ENCODE measurements around the gene NCAPG2.
A peak's percentile ranks its signal among the peaks of the same experiment; 100 is the strongest.
"Not testable (repeated sequence)": the region's sequence is repeated elsewhere in the genome, so short reads cannot be mapped to it uniquely, and the experiment has no call there.

NCAPG2 gene

DNA sequence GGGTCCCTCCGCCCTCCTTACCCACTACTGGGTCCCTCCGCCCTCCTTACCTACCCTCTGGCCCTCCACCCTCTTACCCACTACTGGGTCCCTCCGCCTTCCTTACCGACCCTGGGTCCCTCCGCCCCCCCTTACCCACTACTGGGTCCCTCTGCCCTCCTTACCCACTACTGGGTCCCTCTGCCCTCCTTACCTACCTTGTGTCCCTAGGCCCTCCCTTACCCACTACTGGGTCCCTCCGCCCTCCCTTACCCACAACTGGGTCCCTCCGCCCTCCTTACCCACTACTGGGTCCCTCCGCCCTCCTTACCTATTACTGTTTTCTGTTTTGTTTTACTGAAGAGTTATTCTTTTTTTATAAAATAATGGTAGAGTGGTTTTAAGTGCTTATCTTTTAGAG is 36.5 kb downstream of the NCAPG2 start:
- not testable (repeated sequence) for DNase-seq (ENCODE audit: low read depth, low spot score)

DNA sequence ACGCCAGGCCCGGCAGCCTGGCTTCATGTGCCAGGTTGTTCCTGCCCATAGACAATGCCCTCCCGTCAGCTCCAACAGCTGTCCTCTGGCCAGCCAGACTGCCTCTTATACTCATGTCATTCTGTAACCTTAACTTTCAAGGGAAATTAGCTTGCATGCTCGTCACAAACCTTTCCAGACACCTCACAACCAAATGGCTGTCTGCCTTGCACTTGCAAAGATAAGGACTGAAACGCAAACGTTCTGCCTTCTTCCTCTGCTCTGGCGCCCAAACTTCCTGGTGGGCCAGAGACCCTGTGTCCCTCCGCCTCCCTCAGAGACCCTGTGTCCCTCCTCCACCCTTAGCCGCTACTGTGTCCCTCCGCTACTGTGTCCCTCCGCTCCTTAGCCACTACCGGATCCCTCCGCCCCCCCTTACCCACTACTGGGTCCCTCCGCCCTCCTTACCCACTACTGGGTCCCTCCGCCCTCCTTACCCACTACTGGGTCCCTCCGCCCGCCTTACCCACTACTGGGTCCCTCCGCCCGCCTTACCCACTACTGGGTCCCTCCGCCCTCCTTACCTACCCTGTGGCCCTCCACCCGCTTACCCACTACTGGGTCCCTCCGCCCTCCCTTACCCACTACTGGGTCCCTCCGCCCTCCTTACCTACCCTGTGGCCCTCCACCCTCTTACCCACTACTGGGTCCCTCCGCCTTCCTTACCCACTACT is 37.5 kb downstream of the NCAPG2 start:
- DNase-seq (ENCODE audit: low read depth, low spot score): not testable (repeated sequence)

DNA sequence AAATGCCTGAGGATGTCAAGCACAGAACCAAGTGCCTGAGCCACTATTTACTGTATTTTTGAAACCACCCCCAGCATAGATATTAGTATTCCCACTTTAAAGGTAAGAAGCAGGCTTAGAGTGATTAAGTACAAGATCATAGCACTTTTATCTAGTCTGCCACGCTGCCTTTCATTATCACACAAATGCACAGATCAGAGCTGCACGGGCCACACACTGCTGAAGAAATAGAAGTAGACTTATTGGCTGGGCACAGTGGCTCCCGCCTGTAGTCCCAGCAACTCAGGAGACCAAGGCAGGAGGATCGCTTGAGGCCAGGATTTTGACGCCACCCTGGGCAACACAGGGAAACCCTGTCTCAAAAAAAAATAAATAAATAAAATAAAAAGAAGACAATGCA is 38.2 kb downstream of the NCAPG2 start:
- no peak for DNase-seq (ENCODE audit: low read depth, low spot score)

DNA sequence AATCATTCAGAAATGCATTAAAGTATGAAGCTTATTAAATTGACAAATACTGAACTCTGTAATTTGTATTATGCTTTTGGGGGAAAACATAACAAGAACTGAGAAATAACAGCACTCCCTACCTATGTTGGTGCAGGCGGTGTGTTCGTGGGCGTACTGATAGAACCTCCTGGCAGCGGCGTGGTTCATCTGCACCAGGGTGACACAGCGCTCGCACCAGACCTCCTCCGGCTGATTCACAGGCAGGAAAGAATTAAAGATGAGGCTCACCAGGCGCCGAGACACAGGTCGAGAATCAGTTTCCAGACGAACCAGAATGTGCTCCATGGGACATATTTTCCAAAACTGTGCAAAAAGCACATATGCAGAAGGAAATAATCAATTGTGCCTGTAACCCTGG is 40.2 kb downstream of the NCAPG2 start:
- no peak for DNase-seq (ENCODE audit: low read depth, low spot score)

DNA sequence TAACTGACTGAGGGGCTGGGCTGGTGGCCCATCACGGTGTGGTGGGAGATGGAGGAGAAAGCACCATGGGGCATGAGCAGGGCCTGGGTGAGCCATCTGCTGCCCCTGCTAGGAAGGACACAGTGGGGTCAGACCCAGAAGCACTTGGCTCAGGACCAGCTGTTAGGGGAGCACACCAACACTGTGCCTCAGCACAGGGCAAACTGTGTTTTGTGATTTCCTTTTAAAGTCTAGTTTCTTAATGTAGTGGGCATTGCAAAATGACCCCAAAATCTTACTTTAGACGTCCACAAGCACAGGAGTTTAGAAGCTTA is 41.2 kb downstream of the NCAPG2 start:
- DNase-seq (ENCODE audit: low read depth, low spot score): no peak

DNA sequence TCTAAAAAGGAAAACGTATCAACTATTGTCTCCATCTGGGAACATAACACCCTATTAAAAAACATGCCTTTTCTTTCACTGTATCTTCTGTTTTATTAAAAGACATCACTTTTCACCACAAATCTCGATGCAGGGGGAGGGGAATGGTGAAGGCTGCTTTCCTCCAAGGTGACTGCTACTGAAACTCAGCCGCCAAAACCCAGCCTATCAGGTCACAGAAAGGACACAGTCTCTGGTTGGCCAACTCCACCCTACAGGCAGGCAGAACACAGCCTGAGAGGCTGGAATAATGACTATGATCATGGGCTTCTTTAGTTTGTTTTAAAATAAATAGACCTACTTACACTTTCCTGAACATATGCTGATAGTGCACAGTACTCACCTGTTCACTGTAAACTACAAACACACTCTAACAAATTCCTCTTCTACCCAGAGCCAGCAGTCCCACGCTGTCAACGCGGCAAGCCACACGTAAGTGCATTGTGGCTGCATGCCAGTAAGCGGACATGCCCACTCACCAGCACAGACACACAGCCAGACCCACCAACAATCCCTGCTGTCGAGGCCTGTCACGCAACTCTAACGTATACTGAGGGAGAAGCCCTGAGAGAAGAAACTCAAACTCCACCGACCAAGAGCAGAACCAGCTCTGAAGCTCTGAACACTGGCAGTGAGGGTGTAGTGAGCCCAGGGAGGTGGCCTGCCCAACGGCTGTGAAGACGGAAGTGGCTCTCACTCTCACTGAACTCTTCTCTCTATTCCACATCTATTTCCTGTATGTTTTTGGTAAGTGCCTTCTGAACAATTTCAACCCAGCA is 41.8 kb downstream of the NCAPG2 start:
- DNase-seq (ENCODE audit: low read depth, low spot score): no peak

DNA sequence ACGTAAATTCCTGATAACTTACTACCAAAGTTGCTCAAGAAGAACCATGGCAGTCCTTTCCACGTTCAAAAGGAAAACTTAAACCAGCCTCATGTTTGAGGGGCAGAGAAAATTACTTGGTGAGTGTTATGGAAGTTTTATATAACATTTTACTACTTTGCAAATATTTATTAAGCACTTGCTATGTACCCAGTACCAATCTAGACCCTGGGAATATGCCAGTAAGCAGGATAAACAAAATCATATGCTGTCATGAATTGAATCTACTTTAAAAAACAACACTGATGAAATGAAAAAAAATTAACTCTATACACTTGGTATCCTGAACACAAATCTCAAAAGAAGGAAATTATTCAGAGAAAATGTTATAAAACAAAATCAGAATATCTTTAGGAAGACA is 46.1 kb downstream of the NCAPG2 start:
- no peak for DNase-seq (ENCODE audit: low read depth, low spot score)

DNA sequence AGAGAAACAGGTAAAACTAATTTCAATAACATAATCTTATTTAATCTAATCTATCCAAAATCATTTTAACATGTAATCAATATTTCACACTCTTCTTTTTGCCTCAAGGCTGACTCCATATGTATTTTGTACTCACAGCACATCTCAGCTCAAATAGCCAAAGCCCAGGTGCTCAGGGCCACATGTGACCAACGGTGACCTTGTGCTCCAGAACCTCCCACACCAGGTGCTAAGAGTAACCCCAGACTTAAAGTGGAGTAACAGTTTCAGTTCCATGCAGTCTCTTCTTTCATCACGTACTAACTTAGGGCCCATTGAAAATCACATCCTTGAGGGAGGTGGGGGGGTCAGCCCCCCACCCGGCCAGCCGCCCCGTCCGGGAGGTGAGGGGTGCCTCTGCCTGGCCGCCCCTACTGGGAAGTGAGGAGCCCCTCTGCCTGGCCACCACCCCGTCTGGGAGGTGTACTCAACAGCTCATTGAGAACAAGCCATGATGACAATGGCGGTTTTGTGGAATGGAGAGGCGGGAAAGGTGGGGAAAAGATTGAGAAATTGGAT is 47.3 kb downstream of the NCAPG2 start:
- DNase-seq (ENCODE audit: low read depth, low spot score): no peak

DNA sequence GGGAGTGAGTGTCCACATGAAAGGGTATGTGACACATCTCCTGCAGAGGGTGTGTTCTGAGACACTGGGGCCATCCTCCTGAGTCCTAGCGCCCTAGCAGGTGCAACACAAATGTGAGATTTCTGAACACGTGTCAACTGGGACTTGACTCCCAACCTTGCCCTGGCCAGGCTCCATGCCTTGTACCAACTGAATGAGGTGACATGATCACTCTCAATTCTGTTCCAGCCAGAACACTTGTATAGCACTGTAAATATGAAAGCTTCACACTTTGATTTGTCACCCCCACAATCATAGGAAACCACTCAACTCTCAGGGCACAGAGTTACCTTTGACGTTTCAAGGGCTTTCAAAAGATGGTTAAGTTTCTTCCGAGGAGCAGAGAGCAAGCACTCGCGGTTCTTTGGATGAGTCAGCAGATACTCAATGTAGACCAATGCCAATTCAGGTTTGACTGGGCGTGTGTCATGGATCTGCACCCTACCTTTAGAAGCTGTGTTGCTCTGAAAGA is 48.6 kb downstream of the NCAPG2 start:
- DNase-seq (ENCODE audit: low read depth, low spot score): no peak

DNA sequence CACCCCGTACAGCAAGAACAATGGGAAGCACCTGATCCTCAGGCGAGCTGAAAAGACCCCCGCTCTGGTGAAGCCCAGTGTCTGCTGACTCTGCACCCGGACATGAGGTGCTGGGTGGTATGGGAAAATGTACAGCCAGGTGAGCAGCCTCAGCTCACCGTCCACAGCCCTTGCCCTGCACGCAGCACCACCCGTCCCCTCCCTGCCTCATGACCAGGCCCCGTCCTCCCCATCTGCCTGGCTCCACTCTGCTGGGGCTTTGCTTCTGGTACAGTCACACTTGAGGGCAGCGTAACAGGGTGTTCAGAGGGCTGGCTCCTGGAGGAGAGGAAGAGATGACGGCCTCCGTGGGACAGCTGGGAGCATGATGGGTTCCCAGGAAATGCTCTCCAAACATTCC is 49.1 kb downstream of the NCAPG2 start:
- no peak for DNase-seq (ENCODE audit: low read depth, low spot score)

DNA sequence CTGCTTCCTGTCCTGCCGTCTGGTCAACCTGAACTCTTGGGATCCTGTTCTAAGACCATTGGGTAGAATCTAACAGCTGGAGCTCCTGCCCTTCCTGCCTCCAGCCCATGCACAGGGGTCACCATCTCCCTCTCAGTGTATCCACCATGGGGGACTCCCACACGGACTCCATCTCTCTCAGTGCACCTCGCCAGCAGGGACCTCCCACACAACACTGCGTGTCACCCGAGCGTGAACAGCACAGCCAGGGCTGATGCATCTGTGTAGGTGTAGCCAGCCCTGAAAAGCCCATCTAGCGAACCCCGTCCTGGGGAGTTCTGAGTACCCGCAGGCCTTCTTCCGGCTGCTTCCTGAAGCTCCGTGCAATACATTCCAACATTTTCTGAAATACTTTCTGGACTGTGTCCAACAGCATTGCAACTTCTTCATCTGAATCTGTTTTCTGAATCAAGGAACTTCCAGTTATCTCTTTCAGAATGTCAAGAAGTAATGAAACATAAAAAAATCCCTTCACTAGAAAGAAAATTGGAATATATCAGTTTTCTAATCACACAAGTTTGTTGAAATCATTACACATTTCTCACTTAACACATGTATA is 52.5 kb downstream of the NCAPG2 start:
- no peak for DNase-seq (ENCODE audit: low read depth, low spot score)

DNA sequence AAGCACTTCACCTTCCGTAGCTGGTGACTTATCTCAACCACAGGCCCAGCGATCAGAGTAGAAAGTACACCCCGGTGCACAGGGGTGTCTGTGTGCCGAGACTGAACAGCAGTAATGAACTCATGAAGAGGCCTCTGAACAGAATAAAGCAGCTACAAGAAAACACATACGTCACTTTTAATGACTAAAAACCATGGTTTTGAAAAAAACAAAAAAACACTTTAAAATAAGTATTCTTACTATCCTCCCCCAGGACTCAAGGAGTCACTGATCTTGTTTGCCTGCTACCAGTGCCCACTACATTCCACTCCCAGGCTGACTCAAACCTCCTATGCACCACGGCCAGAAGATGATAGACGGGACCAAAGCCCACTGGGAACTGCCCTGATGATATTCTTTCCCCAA is 53.8 kb downstream of the NCAPG2 start:
- DNase-seq (ENCODE audit: low read depth, low spot score): no peak

DNA sequence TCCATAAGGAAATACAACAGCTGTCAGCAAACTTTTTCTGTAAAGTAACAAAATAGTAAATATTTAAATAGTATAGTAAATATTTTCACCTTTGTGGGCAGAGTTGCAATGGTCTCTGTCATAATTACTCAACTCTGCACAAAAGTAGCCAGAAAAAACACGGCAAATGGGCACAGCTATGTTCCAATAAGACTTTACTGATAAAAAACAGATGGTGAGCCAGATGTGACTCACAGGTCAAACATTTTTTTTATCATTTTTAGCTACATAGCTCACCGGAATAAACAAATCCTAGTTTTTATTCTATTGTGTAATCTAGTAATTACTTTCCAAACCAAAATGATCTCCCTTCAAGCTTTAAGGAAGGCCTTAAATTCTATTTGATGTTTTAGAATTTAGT is 55.3 kb downstream of the NCAPG2 start:
- DNase-seq (ENCODE audit: low read depth, low spot score): peak; percentile 44

DNA sequence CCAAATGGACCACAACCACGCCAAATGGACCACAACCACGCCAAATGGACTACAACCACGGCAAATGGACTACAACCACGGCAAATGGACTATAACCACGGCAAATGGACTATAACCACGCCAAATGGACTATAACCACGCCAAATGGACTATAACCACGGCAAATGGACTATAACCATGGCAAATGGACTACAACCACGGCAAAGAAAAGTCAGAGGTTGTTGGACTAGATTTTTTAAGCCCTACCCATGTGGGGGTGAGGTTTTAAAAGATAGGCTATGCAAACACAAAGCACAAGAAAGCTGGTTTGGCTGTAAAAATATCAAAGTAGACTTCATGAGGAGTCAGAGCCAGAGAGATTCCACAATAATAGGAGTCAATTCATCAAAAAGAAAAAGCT is 55.8 kb downstream of the NCAPG2 start:
- DNase-seq (ENCODE audit: low read depth, low spot score): no peak

DNA sequence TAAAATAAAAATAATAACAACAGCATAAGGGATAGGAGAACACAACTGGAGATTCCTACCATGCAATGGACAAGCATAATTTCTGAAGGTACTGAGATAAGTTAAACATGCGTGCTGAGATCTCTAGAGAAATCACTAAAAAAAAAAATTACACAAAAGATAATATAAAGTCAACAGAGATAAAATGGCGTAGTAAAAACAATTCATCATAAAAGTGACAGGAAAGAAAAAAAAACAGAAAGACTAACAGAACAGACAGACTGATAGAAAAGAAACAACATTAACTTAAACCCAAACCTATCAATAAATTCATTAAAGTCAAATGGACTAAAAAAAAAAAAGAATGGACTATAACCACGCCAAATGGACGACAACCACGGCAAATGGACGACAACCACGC is 56.4 kb downstream of the NCAPG2 start:
- DNase-seq (ENCODE audit: low read depth, low spot score): no peak

DNA sequence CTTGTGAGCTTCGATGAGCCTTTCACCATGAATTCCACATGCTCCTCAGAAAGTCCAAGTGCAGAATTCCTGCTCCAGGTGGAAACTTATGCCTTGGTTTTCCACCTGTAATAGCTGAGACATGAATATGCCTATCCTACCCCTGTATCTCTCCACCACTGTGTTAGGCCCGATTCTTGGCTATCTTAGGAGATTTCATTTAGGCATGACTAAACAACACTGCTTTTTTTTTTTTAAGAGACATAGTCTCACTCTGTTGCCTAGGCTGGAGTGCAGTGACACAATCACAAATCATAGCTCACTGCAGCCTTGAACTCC is 57.2 kb downstream of the NCAPG2 start:
- no peak for DNase-seq (ENCODE audit: low read depth, low spot score)

DNA sequence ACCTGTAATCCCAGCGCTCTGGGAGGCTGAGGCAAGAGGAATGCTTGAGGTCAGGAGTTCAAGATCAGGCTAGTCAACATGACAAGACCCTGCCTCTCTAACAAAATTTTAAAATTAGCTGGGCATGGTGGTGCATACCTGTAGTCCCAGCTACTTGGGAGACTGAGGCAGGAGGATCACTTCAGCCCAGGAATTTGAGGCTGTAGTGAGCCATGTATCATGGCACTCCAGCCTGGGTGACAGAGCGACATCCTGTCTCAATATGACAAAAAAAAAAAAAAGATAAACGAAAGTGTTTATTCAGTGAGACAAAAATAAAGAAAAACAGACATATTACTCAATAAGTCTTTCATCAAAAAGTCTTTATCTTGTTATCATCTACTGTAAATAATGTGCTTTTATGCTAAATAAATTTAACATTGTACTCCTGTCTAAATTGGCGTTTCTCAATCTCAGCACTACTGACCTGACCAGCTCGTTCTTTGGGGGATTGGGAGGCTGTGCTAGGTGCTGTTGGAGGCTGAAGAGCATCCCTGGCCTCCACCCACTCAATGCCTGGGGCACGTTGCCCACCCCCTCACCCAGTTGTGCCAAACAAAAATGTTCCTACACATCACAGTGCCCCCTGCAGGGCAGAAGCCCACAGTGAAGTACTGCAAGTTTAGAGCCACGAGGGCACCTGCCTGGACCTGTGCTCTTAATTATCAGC is 57.7 kb downstream of the NCAPG2 start:
- no peak for DNase-seq (ENCODE audit: low read depth, low spot score)

DNA sequence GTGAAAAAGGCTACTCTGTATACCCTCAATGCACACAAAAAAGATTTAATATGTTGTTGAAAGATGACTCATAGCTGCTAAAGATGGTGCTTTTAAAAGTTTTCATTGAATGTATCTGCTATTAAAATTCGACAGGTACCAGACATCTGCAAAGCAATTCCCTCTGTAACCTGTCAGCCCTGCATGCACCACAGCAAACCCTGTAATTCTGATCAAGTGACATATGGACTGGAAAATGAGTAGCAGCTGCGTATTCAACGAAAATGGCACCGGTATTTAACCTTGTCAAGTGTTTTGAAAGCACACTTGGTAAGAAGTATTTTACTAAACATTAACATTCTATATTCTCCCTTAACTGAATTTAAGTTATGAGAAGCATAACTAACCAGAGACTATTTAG is 58.8 kb downstream of the NCAPG2 start:
- no peak for DNase-seq (ENCODE audit: low read depth, low spot score)

DNA sequence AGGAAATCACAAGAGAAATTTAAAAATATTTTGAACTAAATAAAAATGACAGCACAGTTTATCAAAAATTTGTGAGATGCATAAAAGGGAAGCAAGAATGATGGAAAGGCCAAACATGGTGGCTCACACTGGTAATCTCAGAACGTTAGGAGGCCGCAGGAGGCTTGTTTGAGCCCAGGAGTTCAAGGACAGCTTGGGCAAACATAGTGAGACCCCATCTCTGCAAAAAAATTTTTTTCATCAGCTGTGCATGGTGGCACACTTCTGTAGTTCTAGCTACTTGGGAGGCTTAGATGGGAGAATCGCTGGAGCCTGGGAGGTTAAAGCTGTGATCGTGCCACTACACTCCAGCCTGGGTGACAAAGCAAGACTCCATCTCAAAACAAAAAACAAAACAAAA is 62.5 kb downstream of the NCAPG2 start:
- no peak for DNase-seq (ENCODE audit: low read depth, low spot score)

DNA sequence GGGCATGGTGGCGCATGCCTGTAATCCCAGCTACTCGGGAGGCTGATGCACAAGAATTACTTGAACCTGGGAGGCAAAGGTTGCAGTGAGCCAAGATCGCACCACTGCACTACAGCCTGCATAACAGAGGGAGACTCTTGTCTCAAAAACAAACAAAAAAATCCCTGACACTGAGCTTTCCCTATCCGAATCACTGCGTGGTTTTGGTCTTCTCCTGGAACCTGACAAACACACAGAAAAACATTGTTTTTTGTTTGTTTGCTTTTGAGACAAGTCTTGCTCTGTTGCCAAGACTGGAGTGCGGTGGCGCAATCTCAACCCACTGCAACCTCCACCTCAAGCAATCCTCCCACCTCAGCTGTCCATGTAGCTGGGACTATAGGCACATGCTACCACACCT is 66.6 kb downstream of the NCAPG2 start:
- no peak for DNase-seq (ENCODE audit: low read depth, low spot score)

DNA sequence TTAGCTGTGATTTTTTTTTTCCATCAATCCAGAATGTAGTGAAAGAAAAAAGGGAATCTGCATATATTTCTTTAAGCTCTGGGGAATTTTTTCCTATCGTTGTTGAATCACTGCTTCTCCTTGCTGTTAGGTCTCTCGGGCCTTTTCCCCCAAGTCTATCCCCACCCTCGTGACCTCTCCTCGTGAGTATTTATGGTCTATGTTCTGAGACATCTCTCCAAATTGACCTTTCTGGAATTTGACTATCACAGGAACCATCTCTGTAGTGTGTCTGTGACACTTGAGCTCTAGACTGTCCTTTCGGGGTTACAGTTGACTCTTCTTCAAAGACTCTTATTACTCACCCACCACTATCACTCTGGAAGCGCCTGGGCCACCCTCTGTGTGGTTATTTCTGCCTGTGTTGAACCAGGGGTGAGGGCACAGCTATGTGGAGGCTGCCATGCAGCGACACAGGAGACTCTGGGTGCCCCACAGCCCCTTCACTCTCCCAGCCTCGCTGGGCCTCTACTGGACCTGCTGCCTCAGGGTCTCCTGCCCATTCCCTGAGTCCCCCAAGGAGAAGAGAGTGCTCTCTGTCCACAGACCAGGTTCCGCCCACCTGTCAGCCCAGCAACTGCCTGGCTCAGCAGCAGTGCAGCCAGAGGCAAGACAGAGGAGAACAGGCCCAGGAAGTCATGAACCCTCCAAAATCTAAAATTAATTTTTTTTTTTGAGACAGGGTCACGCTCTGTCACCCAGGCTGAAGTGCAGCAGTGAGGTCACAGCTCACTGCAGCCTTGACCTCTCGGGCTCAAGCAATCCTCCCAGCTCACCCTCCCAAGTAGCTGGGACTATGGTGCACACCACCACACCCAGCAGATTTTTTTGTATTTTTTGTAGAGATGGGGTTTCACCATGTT is 71.3 kb downstream of the NCAPG2 start:
- DNase-seq (ENCODE audit: low read depth, low spot score): no peak

All from brain pericyte (primary cell).